HG03039 (cell line): ENCODE results near the gene LAD1.

Source experiments
- ATAC-seq: cut with Tn5 transposase; IDR thresholded peaks from one replicate; pipeline ENCODE4 v1.9.1; 2021; ENCODE audit warnings: mild to moderate bottlenecking, moderate library complexity; ENCODE audit not compliant: unreplicated experiment

The LAD1 gene

GRCh38 chr1:201393076-201393475, 6.0 kb downstream of the LAD1 start:
- ATAC-seq, result no peak

DNA sequence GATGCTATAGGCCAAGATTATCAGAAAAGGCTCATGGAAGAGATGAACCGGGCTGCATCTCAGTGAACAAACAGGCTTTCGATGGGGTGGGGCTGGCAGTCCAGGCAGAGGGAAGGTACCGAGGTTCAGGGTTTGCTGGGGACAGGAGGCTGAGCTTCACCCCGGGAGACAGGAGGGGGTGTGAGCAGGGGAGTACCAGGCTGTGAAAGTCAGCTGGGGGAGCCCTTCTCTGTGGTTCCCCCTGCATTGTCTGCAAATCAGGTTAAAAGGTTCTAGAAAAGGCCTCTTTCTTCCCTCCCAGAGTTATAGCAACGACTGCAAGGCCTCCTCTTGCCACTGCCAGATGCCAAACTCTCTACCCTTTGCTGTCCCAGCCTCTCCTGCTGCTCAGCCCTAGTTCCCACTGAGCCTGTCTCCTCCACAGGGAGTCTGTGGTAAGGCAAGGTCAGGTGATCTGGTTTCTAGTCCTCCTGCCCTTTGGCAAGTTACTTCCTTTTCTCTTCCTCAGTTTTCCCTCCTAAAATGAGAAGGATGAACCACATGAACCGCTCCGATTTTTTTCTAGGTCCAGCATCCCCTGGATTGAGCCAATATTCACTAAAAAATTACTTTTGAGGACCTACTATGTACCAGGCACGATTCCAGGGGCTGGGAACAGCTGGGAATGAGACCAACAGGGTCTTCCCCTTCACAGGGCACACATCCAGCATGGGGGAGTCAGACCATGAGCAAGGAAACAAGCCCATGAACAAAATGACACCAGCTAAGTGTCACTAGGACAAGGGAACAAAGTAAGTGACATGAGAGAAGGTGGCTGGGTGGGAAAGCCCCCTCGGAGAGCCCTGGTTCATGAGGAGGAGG, 7.2 kb downstream of the LAD1 start:
- no peak for ATAC-seq

DNA sequence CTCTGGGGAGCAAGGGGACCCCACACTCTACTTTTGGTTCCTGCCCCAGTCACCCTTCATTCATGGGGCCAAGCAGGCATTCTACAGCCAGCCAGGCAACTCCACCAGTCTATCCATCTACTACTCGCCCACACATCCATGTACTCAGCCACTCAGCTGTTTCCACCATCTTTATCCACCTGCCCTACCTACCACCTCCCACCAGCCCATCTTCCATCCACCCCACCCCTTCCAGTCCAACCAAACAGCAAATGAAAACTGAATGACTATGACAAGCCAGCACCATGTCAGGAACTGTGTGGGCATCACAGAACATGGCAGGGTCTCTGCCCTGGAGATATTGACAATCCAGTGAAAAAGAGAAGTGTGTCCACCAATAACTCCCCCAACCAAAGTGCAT, 7.9 kb downstream of the LAD1 start:
- ATAC-seq, result no peak

DNA sequence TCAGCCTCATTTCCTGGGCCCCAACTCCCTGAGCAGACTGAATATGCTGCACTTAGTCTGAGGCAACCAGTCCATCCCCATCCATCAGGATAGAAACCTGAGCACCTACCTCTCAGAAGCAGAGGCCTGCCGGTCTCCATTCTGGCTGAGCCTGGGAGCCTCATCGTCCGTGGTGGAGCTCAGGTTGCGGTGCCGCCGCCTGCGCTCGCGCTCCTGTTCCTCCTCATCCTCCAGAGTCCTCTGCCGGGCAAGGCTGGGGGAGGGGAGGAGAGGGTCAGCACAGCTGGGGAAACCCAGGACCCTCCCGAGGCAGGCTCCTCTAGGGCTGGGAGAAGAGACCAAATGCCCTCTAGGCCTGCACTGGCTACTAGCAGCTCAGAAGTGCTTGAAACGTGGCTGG, 10.1 kb downstream of the LAD1 start:
- no peak for ATAC-seq

- no peak for ATAC-seq
Observed at GRCh38 chr1:201386208-201386607, 12.9 kb downstream of the LAD1 start.

DNA sequence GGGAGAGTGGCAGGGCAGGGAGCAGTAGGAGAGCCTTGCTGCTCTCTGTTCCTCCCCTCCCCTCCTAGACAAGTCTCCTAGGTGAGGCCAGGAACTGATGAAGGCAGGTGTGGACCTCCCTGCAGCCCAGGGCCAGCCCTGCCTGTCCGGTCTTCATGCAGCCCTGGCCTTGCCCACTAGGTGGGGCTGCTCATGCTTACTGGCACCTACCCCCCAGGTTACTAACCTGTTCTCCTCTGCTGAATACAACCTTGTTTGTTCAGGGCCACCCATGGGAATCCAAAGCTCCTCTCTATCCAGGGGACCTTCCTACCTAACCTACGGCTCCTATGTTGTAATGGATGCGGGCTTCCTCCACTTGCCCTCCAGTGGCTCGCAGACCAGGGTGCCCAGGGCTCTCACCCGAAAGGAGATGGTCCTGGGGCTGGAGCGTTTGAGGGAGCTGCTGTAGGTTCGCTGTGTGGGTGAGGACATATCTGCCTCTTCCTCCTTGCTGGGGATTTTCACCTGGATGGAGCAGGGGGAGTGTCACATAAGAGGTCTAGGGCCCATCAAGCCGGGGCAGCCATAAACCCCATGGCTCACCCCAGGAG, 13.7 kb downstream of the LAD1 start:
- peak; percentile 61 for ATAC-seq

DNA sequence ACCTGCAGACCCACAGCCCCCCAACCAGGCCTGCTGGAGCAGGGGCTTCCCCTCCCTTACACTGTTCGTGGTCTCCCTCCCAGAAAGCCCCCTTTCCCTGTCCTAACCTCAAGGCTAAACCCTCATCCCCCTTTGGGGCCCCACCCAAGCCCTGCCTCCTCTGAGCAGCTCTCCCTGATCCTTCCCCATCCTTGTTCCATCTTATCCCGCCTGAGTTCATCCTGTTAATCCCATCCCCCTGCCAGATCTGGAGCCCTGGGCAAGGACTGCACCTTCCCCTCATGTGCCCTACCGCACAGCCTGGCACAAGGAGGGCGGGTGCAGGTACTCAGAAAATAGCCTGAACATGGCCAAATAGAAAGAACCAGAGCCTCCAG, 14.7 kb downstream of the LAD1 start:
- ATAC-seq, result no peak

DNA sequence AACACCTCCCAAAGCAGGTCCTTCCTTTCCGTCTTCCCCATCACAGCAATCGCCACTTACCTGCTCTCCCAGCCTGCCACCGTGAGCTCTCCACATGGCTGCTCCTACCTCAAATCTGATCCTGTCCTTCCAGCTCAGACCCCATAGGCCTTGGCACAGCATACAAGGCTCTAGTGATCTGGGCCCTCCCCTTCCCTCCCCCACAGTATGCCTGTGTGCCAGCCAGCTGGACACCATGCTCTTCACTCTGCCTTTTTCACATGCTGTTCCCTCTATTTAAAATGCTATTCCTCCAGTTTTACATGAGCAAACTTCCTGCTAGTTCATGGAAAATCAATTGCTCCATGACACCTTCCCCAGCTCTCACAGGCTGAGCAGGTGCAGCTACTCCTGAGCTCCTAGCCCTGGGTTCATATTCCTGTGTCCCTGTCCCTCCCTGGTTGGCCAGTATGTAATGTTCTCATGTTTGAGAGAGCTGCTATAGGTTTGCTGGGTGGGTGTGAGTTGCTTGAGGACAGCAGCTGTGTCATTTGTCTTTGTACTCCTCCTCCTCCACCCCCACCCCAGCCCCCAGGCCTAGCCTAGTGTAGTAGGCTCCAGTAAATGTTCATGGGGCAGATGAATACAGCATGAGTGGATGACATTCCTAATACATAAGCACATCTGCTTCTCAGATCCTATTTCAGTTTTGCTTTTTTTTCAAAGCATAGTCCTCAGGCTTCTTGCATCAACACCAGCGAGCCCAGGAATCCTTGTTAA, 15.3 kb downstream of the LAD1 start:
- no peak for ATAC-seq

GRCh38 chr1:201381130-201381529, 18.0 kb downstream of the LAD1 start:
- ATAC-seq, result no peak

DNA sequence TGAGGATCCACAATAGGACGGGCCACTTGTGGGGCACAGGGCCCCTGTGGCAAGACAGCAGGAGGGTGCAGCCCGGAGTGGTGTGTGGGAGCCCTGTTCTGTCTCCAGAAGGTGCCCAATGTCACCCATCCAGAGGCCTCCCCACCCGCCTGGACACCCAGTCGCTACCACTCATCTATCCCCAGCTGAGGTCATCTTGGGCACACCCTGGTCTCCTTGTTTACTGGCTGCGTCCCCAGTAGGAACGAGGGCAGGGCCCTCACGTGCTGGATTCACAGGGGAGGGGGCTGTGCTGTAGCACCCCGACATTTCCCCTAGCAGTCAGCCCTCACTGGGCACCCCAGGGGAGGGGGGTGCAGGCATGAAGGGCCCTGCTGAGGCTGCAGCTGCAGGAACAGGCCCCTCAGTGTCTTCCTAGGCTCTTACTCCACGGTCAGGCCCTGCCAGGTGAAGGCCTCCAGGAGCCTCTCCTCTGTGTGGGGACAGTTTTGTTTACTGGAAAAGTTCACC, 19.3 kb downstream of the LAD1 start:
- ATAC-seq, result no peak

DNA sequence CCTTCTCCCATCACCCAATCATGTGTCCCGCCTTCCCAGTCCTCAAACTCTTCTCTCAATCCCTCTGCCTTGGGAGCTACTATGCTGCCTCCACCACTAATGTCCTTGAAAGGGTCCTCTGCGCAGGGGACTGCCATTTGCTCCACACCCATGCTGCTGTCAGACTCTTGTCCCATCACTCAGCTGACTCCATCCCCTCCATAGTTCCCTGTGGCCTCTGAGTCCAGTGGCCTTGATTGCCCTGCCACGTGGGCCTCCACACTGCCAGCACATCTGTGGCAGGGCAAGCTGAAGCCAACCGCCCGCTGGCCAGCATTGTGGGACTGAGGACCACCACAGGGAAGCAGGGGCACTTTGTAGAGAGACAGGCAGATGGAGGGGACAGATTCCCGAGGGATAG, 20.3 kb downstream of the LAD1 start:
- ATAC-seq, result no peak

DNA sequence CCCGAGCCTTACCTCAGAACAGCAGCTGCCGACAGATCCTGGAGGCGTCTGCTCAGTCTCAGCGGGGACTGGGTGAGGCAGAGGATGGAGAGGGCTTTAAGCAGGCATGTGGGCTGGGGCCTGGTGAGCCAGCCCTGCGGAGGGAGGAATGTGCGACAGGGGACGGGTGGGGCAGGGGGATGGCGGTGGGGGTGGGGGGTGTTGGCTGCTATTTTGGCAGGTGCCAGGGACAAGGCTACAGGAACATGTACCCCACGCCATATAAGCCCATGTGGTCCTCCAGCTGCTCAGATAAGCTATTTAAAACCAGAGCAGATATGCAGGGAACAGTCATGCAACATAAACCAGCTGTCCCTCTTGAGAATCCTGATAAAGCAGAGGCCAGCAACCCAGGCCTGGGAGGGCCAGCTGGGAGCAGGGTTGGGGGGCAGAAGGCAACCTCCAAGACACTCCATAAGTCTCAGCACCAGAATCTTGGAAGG, 21.5 kb downstream of the LAD1 start, which contains the start of gene TNNT2:
TNNT2 (minus strand) TSS at position 70 of the 482 bp plus-strand sequence. CDS start 4,426 bp downstream, outside the sequence.
- ATAC-seq, result no peak

GRCh38 chr1:201376464-201377374, 22.4 kb downstream of the LAD1 start:
- no peak for ATAC-seq

- no peak for ATAC-seq
Observed at GRCh38 chr1:201376107-201376463, 23.0 kb downstream of the LAD1 start.

DNA sequence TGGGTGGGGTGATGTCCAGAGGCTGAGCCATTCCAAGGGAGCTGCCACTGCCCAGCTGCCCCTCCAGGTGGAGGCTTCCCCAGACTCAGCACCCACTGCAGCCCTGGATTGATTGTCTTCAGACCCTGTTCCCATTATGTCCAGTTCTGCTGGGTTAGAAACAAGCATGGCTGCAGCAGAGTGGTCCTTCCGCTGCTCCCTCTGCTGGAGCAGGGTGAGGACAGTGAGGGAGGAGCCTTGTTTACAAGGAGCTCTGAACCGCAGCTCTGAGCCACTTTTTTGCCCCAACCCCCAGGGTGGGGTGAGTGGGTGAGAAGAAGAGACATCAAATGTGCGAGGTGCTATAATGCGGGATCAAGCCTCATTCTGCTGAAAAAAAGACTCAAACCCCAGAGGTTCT, 24.0 kb downstream of the LAD1 start:
- no peak for ATAC-seq

DNA sequence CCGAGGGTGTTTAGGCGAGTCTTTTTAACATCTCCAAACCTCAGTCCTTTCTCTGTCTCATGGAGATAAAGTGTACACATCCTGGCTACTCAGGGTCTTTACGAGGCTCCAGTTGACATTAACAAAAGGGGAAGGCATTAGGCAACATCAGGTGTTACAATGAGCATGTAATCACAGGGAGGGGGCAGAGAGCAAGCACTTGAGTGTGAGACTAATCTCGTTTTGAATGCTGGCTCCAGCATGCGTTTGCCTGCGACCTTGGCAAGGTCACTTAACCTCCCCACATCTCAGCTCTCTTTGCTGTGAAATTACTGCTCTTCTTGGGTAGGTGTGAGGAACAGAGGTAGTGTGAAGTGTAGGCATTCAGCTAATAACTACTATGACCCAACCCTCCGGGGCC, 24.8 kb downstream of the LAD1 start:
- no peak for ATAC-seq

DNA sequence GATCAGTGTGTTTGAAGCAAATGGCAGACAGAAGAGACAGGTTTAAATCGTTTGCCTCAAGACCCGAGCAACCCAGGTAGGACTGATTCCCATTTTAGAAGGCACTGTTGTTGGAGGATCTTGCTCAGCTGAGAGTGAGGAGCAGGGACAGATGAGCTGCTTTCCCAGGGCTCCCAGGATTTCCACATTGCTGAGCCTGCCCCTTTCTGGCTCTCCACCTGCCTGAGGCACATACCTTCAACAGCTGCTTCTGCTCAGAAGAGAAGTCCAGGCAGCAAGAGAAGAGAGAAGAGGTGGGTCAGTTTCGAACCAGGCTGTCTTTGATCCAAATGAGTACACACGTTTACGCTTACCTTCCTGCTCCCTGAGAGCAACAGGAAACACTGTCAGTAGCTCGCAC, 27.3 kb downstream of the LAD1 start:
- ATAC-seq, result no peak

DNA sequence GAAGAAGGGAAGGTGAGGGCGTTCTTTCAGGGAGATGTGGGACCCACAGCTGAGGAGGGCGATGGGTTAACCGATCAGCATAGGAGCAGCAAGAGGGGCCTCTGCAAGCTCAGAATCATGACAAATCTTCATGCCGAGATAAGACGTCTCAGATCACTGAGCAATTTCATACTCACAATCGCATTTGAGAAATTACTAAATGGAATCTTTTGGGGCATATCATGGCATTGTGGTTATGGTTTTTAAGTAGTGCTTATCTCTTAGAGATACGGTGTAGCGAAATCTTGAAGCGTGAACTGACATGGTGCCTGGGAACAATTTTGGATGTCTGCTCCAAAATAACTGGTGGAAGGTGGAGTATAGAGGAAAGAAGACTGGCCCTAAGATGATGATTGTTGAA, 27.8 kb downstream of the LAD1 start:
- ATAC-seq, result no peak

GRCh38 chr1:201370500-201370899, 28.6 kb downstream of the LAD1 start:
- ATAC-seq, result no peak

DNA sequence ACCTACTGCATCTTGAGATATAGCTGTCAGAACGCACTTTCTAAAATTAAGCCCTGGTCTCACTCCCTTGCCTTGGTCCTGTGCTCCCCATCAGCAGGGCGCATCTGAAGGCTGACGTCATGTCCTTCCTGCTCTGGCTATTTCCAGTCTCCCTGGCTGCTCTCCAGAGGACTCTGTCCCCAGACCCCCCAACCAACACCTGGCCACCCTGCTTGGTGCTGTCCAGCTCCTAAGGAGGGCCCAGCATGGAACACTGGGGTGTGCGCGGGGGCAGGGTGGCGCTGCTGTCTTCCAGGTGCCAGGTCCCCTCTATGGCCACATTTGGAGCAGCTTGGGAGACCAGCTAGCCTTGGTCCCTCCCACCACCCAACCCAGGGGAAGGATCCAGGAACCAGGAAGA, 29.9 kb downstream of the LAD1 start:
- ATAC-seq, result no peak
